Measurements from ENCODE around the gene FBH1. TPM values are rescaled to one million over a fixed set of nuclear protein-coding genes. Genes with fewer than 3 reads are reported as not detected.

Gene FBH1
- total RNA-seq, 1 donor from 2014 or later: 71.5 TPM

GRCh38 chr10:5938291-5938690 is 48.2 kb downstream of the FBH1 start:
- peaks cover 2% of the 10 kb centered on the region for H3K4me1 ChIP-seq (ENCODE audit: insufficient read depth, low read length)
- H3K79me2 ChIP-seq (ENCODE audit: insufficient read depth, low read length): no peaks in the 10 kb centered on the region
- no peak overlapping the region for H2AFZ ChIP-seq (ENCODE audit: low read depth, low read length)
- H3K4me3 ChIP-seq (ENCODE audit: insufficient read depth, low read depth, low read length): no peak overlapping the region
- DNase-seq (ENCODE audit: low read depth): no peak
- H3K4me2 ChIP-seq (ENCODE audit: low read length): no peak overlapping the region
- Mint-ChIP-seq H3K4me1 (ENCODE audit: low read depth, unreplicated experiment) (peaks cover 1% of the 10 kb centered on the region), H3K27me3 (ENCODE audit: low read depth, unreplicated experiment) (no peaks in the 10 kb centered on the region), H3K36me3 (ENCODE audit: low read depth, unreplicated experiment) (peaks cover 15% of the 10 kb centered on the region), H3K9me3 (ENCODE audit: unreplicated experiment) (peaks cover 2% of the 10 kb centered on the region), H3K4me3 (ENCODE audit: unreplicated experiment) (no peak overlapping the region), H3K27ac (ENCODE audit: unreplicated experiment) (no peak overlapping the region)
- TF ChIP-seq EZH2 (IDR thresholded peaks at IDR 0.05; ENCODE audit: insufficient read depth, low read length) (no peak), CTCF (IDR thresholded peaks at IDR 0.05; ENCODE audit: insufficient read depth, low read depth, low read length) (no peak)
- H3K9me3 ChIP-seq (ENCODE audit: insufficient read depth, low read depth, low read length): no peaks in the 10 kb centered on the region
- H4K20me1 ChIP-seq (ENCODE audit: insufficient read depth, low read length): no peaks in the 10 kb centered on the region
- no peak for FAIRE-seq
- H3K9ac ChIP-seq (ENCODE audit: low read length): no peak overlapping the region
- H3K27ac ChIP-seq (ENCODE audit: low read depth, low read length): no peak overlapping the region
- H3K36me3 ChIP-seq (ENCODE audit: insufficient read depth, low read length): peaks cover 26% of the 10 kb centered on the region
- H3K27me3 ChIP-seq (ENCODE audit: insufficient read depth, low read length): no peaks in the 10 kb centered on the region

- peaks cover 24% of the 10 kb centered on the region for H3K4me1 ChIP-seq (ENCODE audit: insufficient read depth, low read length)
- Mint-ChIP-seq H3K4me1 (ENCODE audit: low read depth, unreplicated experiment) (peaks cover 19% of the 10 kb centered on the region), H3K36me3 (ENCODE audit: low read depth, unreplicated experiment) (peaks cover 15% of the 10 kb centered on the region), H3K27me3 (ENCODE audit: low read depth, unreplicated experiment) (no peaks in the 10 kb centered on the region), H3K4me3 (ENCODE audit: unreplicated experiment) (no peak overlapping the region), H3K27ac (ENCODE audit: unreplicated experiment) (no peak overlapping the region), H3K9me3 (ENCODE audit: unreplicated experiment) (peaks cover 2% of the 10 kb centered on the region)
- H3K4me2 ChIP-seq (ENCODE audit: low read length): no peak overlapping the region
- no peak overlapping the region for H3K9ac ChIP-seq (ENCODE audit: low read length)
- H3K27me3 ChIP-seq (ENCODE audit: insufficient read depth, low read length): no peaks in the 10 kb centered on the region
- H4K20me1 ChIP-seq (ENCODE audit: insufficient read depth, low read length): no peaks in the 10 kb centered on the region
- H3K4me3 ChIP-seq (ENCODE audit: insufficient read depth, low read depth, low read length): no peak overlapping the region
- no peaks in the 10 kb centered on the region for H3K9me3 ChIP-seq (ENCODE audit: insufficient read depth, low read depth, low read length)
- no peak overlapping the region for H2AFZ ChIP-seq (ENCODE audit: low read depth, low read length)
- no peak overlapping the region for H3K27ac ChIP-seq (ENCODE audit: low read depth, low read length)
- H3K36me3 ChIP-seq (ENCODE audit: insufficient read depth, low read length): peaks cover 18% of the 10 kb centered on the region
- TF ChIP-seq CTCF (IDR thresholded peaks at IDR 0.05; ENCODE audit: insufficient read depth, low read depth, low read length) (no peak), EZH2 (IDR thresholded peaks at IDR 0.05; ENCODE audit: insufficient read depth, low read length) (no peak)
- FAIRE-seq (no peak), DNase-seq (ENCODE audit: low read depth) (no peak)
- no peaks in the 10 kb centered on the region for H3K79me2 ChIP-seq (ENCODE audit: insufficient read depth, low read length)
Observed at GRCh38 chr10:5940807-5941218, 50.8 kb downstream of the FBH1 start.

GRCh38 chr10:5941579-5941978 is 51.5 kb downstream of the FBH1 start:
- H3K27me3 Mint-ChIP-seq (ENCODE audit: low read depth, unreplicated experiment): no peaks in the 10 kb centered on the region
- no peak for DNase-seq (ENCODE audit: low read depth)

More at GRCh38 chr10:5941579-5941978, 51.5 kb downstream of the FBH1 start:
- no peaks in the 10 kb centered on the region for H3K27me3 ChIP-seq (ENCODE audit: insufficient read depth, low read length)
- H3K4me2 ChIP-seq (ENCODE audit: low read length): no peak overlapping the region
- H4K20me1 ChIP-seq (ENCODE audit: insufficient read depth, low read length): no peaks in the 10 kb centered on the region
- no peaks in the 10 kb centered on the region for H3K79me2 ChIP-seq (ENCODE audit: insufficient read depth, low read length)
- H3K9me3 ChIP-seq (ENCODE audit: insufficient read depth, low read depth, low read length): no peaks in the 10 kb centered on the region
- H3K36me3 Mint-ChIP-seq (ENCODE audit: low read depth, unreplicated experiment): peaks cover 12% of the 10 kb centered on the region
- TF ChIP-seq EZH2 (IDR thresholded peaks at IDR 0.05; ENCODE audit: insufficient read depth, low read length): no peak
- TF ChIP-seq CTCF (IDR thresholded peaks at IDR 0.05; ENCODE audit: insufficient read depth, low read depth, low read length): no peak
- peaks cover 23% of the 10 kb centered on the region for H3K4me1 Mint-ChIP-seq (ENCODE audit: low read depth, unreplicated experiment)
- no peak overlapping the region for H3K9ac ChIP-seq (ENCODE audit: low read length)
- H3K4me3 Mint-ChIP-seq (ENCODE audit: unreplicated experiment): no peak overlapping the region
- peaks cover 13% of the 10 kb centered on the region for H3K36me3 ChIP-seq (ENCODE audit: insufficient read depth, low read length)
- H3K27ac ChIP-seq (ENCODE audit: low read depth, low read length): no peak overlapping the region
- FAIRE-seq: no peak
- peaks cover 3% of the 10 kb centered on the region for H3K9me3 Mint-ChIP-seq (ENCODE audit: unreplicated experiment)
- H3K4me1 ChIP-seq (ENCODE audit: insufficient read depth, low read length): peaks cover 29% of the 10 kb centered on the region
- no peak overlapping the region for H3K27ac Mint-ChIP-seq (ENCODE audit: unreplicated experiment)
- no peak overlapping the region for H2AFZ ChIP-seq (ENCODE audit: low read depth, low read length)
- H3K4me3 ChIP-seq (ENCODE audit: insufficient read depth, low read depth, low read length): no peak overlapping the region
